ENCODE data around the gene FAM110C.

DNA sequence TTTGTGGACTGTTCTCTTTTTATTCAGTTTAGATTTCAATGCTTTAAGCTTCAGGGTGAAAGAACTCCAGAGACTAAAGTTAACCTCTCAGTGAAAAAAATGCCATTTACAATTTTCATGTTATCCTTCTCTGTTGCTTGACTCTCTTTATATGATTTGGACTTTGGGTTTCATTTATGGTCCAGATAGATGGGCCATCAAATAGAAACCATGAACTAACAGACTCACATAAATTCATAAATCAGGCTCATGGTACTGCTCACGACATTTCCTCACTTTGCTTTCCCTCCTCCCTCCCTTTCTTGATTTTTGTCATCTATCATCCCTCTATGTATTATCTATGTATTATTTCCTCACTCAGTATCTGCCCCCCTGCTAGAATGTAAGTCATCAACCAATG lies 10.0 kb downstream of the FAM110C start:
- TF ChIP-seq, protein P1, sequence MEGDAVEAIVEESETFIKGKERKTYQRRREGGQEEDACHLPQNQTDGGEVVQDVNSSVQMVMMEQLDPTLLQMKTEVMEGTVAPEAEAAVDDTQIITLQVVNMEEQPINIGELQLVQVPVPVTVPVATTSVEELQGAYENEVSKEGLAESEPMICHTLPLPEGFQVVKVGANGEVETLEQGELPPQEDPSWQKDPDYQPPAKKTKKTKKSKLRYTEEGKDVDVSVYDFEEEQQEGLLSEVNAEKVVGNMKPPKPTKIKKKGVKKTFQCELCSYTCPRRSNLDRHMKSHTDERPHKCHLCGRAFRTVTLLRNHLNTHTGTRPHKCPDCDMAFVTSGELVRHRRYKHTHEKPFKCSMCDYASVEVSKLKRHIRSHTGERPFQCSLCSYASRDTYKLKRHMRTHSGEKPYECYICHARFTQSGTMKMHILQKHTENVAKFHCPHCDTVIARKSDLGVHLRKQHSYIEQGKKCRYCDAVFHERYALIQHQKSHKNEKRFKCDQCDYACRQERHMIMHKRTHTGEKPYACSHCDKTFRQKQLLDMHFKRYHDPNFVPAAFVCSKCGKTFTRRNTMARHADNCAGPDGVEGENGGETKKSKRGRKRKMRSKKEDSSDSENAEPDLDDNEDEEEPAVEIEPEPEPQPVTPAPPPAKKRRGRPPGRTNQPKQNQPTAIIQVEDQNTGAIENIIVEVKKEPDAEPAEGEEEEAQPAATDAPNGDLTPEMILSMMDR (IDR thresholded peaks at IDR 0.05) = no peak
- TF ChIP-seq POLR2A (IDR thresholded peaks at IDR 0.05) = no peak
